OCI-LY7 (cell line): ENCODE data around the gene GTSF1L.

Experiments used
- EZH2phosphoT487 ChIP-seq: fragments of 200-600 bp; sonication (generic); IDR thresholded peaks from 2 replicates; pipeline ENCODE4 v1.6.1; 2018; ENCODE audit warnings: low read depth, borderline replicate concordance, mild to moderate bottlenecking, mixed run types, antibody characterized with exemption, low read length, moderate library complexity, mixed read lengths
- TF ChIP-seq, protein P1 (sequence below): fragments of 200-600 bp; sonication (generic); conservative IDR thresholded peaks from 2 replicates; pipeline ENCODE4 v1.5.1; 2014; ENCODE audit warnings: mild to moderate bottlenecking, antibody characterized with exemption, low read length, moderate library complexity, mixed read lengths

DNA sequence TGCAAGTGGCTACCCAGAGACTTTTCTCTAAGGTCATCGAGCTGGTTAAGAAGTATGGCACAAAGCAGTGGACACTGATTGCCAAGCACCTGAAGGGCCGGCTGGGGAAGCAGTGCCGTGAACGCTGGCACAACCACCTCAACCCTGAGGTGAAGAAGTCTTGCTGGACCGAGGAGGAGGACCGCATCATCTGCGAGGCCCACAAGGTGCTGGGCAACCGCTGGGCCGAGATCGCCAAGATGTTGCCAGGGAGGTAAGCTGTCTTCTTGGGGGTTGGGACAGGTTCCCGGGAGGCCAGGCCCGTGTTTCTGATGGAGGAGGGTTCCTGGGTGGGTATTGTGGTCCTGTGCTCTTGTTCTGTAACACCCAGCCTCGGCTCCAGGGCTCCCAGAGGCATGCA lies 40.0 kb downstream of the GTSF1L start:
- TF ChIP-seq, protein P1, sequence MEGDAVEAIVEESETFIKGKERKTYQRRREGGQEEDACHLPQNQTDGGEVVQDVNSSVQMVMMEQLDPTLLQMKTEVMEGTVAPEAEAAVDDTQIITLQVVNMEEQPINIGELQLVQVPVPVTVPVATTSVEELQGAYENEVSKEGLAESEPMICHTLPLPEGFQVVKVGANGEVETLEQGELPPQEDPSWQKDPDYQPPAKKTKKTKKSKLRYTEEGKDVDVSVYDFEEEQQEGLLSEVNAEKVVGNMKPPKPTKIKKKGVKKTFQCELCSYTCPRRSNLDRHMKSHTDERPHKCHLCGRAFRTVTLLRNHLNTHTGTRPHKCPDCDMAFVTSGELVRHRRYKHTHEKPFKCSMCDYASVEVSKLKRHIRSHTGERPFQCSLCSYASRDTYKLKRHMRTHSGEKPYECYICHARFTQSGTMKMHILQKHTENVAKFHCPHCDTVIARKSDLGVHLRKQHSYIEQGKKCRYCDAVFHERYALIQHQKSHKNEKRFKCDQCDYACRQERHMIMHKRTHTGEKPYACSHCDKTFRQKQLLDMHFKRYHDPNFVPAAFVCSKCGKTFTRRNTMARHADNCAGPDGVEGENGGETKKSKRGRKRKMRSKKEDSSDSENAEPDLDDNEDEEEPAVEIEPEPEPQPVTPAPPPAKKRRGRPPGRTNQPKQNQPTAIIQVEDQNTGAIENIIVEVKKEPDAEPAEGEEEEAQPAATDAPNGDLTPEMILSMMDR = no peak
- TF ChIP-seq EZH2phosphoT487 = no peak
